H1 (cell line): Measurements from ENCODE around the gene UBE2G2. TPM values are rescaled to one million over a fixed set of nuclear protein-coding genes. Genes with fewer than 3 reads are reported as not detected.

Experiments
- BRCA1 ChIP-seq: IDR thresholded peaks from 2 replicates; pipeline ENCODE4 v1.6.1; 2012; ENCODE audit warnings: low read depth, low read length, improper control_type of control experiment
- CHD2 ChIP-seq: IDR thresholded peaks from 2 replicates; pipeline ENCODE4 v1.6.1; 2012; ENCODE audit warnings: low read length, improper control_type of control experiment
- CTBP2 ChIP-seq: IDR thresholded peaks from 2 replicates; pipeline ENCODE4 v1.7.0; 2011; ENCODE audit warnings: borderline replicate concordance, mild to moderate bottlenecking, moderate library complexity, mixed read lengths, low read length; ENCODE audit not compliant: insufficient read depth, insufficient read length
- POLR2AphosphoS5 ChIP-seq: IDR thresholded peaks from 2 replicates; pipeline ENCODE4 v1.6.1; 2011; ENCODE audit warnings: low read depth, low read length
- SAP30 ChIP-seq: fragments of 300-600 bp; sonication (generic); IDR thresholded peaks from 2 replicates; pipeline ENCODE4 v1.7.1; 2012; ENCODE audit warnings: low read length, moderate library complexity, mild to moderate bottlenecking, inconsistent platforms; ENCODE audit not compliant: insufficient read depth, insufficient replicate concordance
- TCF12 ChIP-seq: IDR thresholded peaks from 2 replicates; pipeline ENCODE4 v1.6.1; 2011; ENCODE audit warnings: low read depth, mild to moderate bottlenecking, low read length
- USF2 ChIP-seq: IDR thresholded peaks from 2 replicates; pipeline ENCODE4 v1.6.1; 2011; ENCODE audit warnings: low read length, improper control_type of control experiment
- polyA plus RNA-seq, 7 experiments: library from polyadenylated mRNA; depleted of rRNA in 3 of 7; stranded (reverse) in 5 of 7; unstranded in 2 of 7; fragments of >200 nt in 5 of 7; fragments of 200-250 nt in 2 of 7; gene quantifications; 1 replicate in 5 of 7; 2 replicates in 1 of 7; 4 replicates in 1 of 7; pipeline versions ENCODE4 v1.2.1 to v1.2.3, GENCODE V29; 2011 to 2013; ENCODE audit warnings: missing spikeins in 2 of 7, mixed read lengths in 2 of 7
- total RNA-seq: library from RNA; stranded (reverse); fragmentation: NEBNext Ultra II Directional; extraction: Animal tissue kit (Norgen Biotek cat#: 25700); gene quantifications from 2 replicates; pipeline ENCODE4 v1.2.1, GENCODE V29; 2021

Gene UBE2G2
- total and polyA plus RNA-seq, 2 of the 8 experiments (the other 6 are each of a cell fraction or from before 2014, with no cell fraction given) = 96.3 to 101 TPM

GRCh38 chr21:44778499-44778911, 23.1 kb downstream of the UBE2G2 start (continued):
- no peak for TF ChIP-seq USF2
- no peak for TF ChIP-seq BRCA1
- no peak for TF ChIP-seq TCF12
- TF ChIP-seq CTBP2 = no peak
- no peak for TF ChIP-seq POLR2AphosphoS5
- no peak for TF ChIP-seq SAP30
- TF ChIP-seq CHD2 = no peak
